Tibial artery (tissue), 4 donors: ENCODE results near the gene GRIK4.

Experiments used
- DNase-seq, 2 donors: peaks; one replicate each; pipeline ENCODE4 v3.0.0-alpha.2; 2019
- H3K27ac ChIP-seq, 2 donors: fragments of 200-600 bp; sonication (generic) in 1 of 2; 1 replicate in 1 of 2; 2 replicates in 1 of 2; pipeline ENCODE4 v1.5.1; 2018 to 2019; ENCODE audit warnings: mild to moderate bottlenecking in 1 of 2
- H3K27me3 ChIP-seq, 2 donors: fragments of 200-600 bp; sonication (generic) in 1 of 2; one replicate each; pipeline versions ENCODE4 v1.5.1 to v1.6.0; 2016 to 2019
- H3K36me3 ChIP-seq, 3 donors: fragments of 200-600 bp; sonication (generic) in 2 of 3; one replicate each; pipeline ENCODE4 v1.5.1; 2016 to 2019; ENCODE audit warnings: mild to moderate bottlenecking in 2 of 3
- H3K4me1 ChIP-seq, 4 donors: fragments of 200-600 bp; sonication (generic) in 2 of 4; 1 replicate in 3 of 4; 2 replicates in 1 of 4; pipeline ENCODE4 v1.5.1; 2016 to 2019
- H3K4me3 ChIP-seq, 2 donors: fragments of 200-600 bp; sonication (generic) in 1 of 2; 1 replicate in 1 of 2; 2 replicates in 1 of 2; pipeline ENCODE4 v1.5.1; 2018 to 2019; ENCODE audit warnings: mild to moderate bottlenecking in 2 of 2
- H3K9me3 ChIP-seq, 3 donors: fragments of 200-600 bp; sonication (generic) in 1 of 3; one replicate each; pipeline ENCODE4 v1.5.1; 2016 to 2019
- intact Hi-C: fragments of 100-400 bp; cut with DNase I; formaldehyde crosslinking; loops from one replicate; pipeline ENCODE4 v1.15.0; 2023; ENCODE audit warnings: low total_unique reads
- TF ChIP-seq, protein P1 (sequence below), 2 experiments: fragments of 200-600 bp in 1 of 2; fragments of 450-650 bp in 1 of 2; IDR thresholded peaks; one replicate each; pipeline ENCODE4 v1.5.1; 2017 to 2019; ENCODE audit warnings: antibody characterized with exemption in 2 of 2, mild to moderate bottlenecking in 1 of 2, moderate library complexity in 1 of 2

GRIK4 gene

DNA sequence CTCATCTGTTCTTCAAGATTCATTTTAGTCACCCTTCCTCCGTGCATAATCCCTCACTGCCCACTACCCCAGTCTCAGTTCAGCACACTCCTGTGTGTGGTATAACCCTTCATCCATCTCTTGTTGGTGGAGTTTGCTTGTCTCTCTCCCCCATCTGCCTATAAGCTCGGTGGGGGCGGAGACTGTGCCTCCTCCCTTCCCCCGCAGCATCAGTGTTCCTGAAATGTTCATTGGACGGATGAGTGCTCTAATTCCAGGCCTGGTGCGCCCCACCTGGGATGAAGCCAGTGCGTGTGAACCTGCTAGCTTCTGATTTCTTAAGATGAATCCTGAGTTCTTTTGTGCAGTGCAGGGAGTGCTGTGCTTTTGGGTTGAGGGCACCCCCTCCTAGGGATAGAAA, 100.0 kb downstream of the GRIK4 start:
- intact Hi-C loops = no loop called here
- no peaks in the 10 kb centered on the region for H3K9me3 ChIP-seq
- H3K36me3 ChIP-seq = no peaks in the 10 kb centered on the region
- TF ChIP-seq, protein P1, sequence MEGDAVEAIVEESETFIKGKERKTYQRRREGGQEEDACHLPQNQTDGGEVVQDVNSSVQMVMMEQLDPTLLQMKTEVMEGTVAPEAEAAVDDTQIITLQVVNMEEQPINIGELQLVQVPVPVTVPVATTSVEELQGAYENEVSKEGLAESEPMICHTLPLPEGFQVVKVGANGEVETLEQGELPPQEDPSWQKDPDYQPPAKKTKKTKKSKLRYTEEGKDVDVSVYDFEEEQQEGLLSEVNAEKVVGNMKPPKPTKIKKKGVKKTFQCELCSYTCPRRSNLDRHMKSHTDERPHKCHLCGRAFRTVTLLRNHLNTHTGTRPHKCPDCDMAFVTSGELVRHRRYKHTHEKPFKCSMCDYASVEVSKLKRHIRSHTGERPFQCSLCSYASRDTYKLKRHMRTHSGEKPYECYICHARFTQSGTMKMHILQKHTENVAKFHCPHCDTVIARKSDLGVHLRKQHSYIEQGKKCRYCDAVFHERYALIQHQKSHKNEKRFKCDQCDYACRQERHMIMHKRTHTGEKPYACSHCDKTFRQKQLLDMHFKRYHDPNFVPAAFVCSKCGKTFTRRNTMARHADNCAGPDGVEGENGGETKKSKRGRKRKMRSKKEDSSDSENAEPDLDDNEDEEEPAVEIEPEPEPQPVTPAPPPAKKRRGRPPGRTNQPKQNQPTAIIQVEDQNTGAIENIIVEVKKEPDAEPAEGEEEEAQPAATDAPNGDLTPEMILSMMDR (IDR thresholded peaks at IDR 0.05) = no peak
- no peak overlapping the region for H3K4me3 ChIP-seq
- H3K4me1 ChIP-seq = peaks cover 0 to 6% (median 0%) of the 10 kb centered on the region in 4 donors
- H3K27me3 ChIP-seq = peaks cover 0 to 3% of the 10 kb centered on the region in 2 donors
- no peak for DNase-seq
- no peak overlapping the region for H3K27ac ChIP-seq

DNA sequence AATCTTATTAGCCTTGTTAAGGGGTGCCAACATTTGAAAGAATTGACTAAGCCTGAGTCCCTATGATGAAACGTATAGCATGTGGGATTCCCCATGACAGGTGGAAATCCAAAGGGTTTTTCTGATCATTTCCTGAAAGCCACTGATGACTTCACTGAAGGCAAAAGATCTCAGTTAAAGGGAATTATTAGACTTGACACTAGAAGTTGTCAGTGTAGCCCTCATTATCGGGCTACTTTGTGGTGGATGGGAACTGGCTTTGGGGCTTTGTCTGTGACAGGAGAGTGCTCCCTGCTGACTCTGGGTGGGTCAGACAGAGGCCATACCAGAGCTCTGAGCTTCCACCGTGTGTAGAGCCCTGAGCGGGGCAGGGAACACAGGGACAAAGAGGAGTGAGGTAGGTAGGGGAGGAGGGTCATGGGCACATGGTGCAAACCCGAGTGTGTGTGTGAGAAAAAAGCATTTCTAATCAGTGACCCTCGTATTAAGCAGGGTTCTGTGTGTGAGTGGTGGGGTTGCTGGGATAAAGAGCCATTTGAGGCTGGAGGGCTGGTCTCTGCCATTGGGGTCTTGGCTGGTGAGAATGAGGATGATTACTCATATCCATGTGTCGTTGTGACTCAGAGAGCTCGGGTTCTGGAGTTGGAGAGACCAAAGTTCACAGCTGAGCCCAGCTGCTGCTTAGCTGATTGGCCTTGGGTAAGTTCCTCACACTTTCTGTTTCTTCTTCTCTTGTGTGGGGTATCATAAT, 101.1 kb downstream of the GRIK4 start:
- H3K36me3 ChIP-seq = no peaks in the 10 kb centered on the region
- no peaks in the 10 kb centered on the region for H3K9me3 ChIP-seq
- DNase-seq = no peak
- H3K27me3 ChIP-seq = no peaks in the 10 kb centered on the region
- TF ChIP-seq, protein P1 (IDR thresholded peaks at IDR 0.05) = no peak
- intact Hi-C loops = no loop called here
- H3K27ac ChIP-seq = no peak overlapping the region
- peaks cover 0 to 6% (median 0%) of the 10 kb centered on the region in 4 donors for H3K4me1 ChIP-seq
- no peak overlapping the region for H3K4me3 ChIP-seq

DNA sequence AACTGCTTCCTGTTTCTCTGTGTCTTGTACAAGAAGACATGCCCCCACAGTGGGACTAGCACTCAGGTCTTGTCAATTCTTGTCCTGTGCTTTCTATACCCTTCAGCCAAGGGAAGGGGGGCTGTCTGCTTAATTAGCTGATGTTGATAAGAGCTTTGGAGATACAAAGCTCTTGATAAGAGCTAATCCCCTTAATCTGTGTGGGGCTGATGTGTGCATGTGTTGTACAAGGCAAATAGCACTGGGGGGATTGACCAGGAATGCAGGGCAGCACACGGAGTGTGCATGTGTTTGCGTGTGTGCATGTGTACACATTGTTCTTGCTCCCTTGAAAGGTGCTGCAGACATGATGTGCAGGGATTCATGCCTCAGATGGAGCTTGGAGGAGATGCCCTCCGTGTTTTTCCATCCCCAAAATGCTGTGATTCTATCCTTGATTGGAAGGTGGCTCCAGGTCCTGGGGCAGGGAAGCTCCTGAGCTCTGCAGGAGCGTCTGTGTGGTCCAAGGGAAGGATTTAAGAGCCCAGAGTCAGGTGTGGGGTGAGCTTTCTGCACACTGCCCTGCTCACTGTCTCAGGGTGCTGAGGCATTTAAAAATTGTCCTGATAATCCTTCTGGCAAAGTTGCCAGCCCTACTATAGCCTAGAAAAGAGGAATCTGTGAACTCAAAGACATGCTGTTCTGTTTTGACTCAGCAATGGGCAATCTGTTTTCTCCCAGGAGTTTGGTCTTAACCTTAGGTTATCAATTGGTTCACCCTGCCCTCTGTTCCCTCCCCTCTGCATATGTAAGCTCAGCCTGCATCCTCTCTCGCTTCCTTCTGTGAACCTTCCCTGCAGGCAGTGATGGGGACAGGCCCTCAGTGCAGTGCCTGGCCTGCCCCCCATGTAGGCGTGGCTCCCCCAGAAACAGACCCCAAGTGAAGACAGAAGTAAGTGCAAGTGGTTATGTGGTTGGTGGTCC, 102.0 kb downstream of the GRIK4 start:
- Histone ChIP-seq H3K4me3 (no peak overlapping the region), H3K9me3 (peaks cover 0 to 8% (median 7%) of the 10 kb centered on the region in 3 donors), H3K27ac (no peak overlapping the region), H3K36me3 (peaks cover 0 to 5% (median 0%) of the 10 kb centered on the region in 3 donors), H3K4me1 (peaks cover 0 to 2% (median 0%) of the 10 kb centered on the region in 4 donors), H3K27me3 (no peaks in the 10 kb centered on the region)
- intact Hi-C loops = no loop called here
- TF ChIP-seq, protein P1 (IDR thresholded peaks at IDR 0.05) = no peak
- no peak for DNase-seq

DNA sequence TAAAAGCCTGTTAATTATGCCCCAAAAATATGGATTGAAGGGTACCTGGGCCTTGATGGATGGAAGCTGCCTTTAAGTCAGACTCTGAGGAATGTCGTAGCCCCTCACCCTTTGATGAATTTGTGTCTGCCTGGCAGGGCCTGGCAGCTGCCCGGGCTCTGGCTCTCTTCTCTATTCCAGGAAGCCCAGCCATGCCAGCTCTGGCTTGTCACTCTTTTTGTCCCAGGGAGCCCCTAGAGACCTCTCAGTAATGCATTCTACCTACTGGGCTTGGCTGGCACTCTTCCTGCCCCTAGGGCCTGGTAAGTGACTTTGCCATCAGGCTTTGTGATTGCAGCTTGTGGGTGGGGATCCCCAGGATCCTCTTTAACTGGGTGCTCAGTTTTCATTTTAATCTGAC, 103.8 kb downstream of the GRIK4 start:
- intact Hi-C loops = no loop called here
- TF ChIP-seq, protein P1 (IDR thresholded peaks at IDR 0.05) = no peak
- no peak for DNase-seq

DNA sequence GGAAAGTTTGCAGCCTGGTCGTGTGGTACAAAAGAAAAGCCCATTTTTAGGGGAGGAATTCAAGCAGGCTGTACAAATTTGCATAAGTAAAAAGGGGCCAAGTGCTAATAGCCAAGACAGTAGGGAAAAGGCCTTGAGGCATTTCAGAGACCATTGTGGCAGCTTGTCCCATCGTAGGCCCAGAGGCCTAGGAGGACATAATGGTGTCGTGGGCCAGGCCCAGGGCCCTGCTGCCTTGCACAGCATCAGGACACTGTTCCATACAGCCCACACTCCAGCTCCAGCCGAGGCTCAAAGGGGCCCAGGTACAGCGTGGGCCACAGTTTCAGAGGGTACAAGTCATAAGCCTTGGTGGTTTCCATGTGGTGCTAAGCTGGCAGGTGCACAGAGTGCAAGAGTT, 106.9 kb downstream of the GRIK4 start:
- TF ChIP-seq, protein P1 (IDR thresholded peaks at IDR 0.05) = no peak
- intact Hi-C loops = no loop called here
- DNase-seq = no peak
- no peak overlapping the region for H3K27ac ChIP-seq
- no peaks in the 10 kb centered on the region for H3K27me3 ChIP-seq
- no peak overlapping the region for H3K4me3 ChIP-seq
- no peaks in the 10 kb centered on the region for H3K4me1 ChIP-seq
- H3K9me3 ChIP-seq = peaks cover 0 to 14% (median 11%) of the 10 kb centered on the region in 3 donors
- H3K36me3 ChIP-seq = peaks cover 0 to 5% (median 0%) of the 10 kb centered on the region in 3 donors

More for the DNA sequence above, 103.8 kb downstream of the GRIK4 start:
- H3K27ac ChIP-seq = no peak overlapping the region
- H3K4me3 ChIP-seq = no peak overlapping the region
- H3K4me1 ChIP-seq = no peaks in the 10 kb centered on the region
- peaks cover 0 to 5% (median 0%) of the 10 kb centered on the region in 3 donors for H3K36me3 ChIP-seq
- no peaks in the 10 kb centered on the region for H3K27me3 ChIP-seq
- peaks cover 0 to 14% (median 11%) of the 10 kb centered on the region in 3 donors for H3K9me3 ChIP-seq
